K562 (cell line): ENCODE results near the gene HSD17B8. TPM values are rescaled to one million over a fixed set of nuclear protein-coding genes. Genes with fewer than 3 reads are reported as not detected.

Experiments
- ADNP ChIP-seq: fragments of 200-800 bp; sonication (Bioruptor generic); IDR thresholded peaks from 2 replicates; pipeline ENCODE4 v1.6.1; 2016; ENCODE audit warnings: missing genetic modification characterization, missing compliant biosample characterization
- BRCA1 ChIP-seq, 2 experiments: fragments of 450-650 bp in 1 of 2; sonication (generic) in 1 of 2; formaldehyde crosslinking in 1 of 2; IDR thresholded peaks; 2 replicates each; pipeline versions ENCODE4 v1.5.0 to v1.6.1; 2017 to 2020; ENCODE audit warnings: mild to moderate bottlenecking in 1 of 2, missing genetic modification reagents in 1 of 2
- BRD4 ChIP-seq: fragments of 200-600 bp; sonication (generic); IDR thresholded peaks from 2 replicates; pipeline ENCODE4 v1.6.1; 2017; ENCODE audit warnings: inconsistent platforms
- CHD1 ChIP-seq: fragments of 200-600 bp; sonication (generic); IDR thresholded peaks from one replicate; pipeline ENCODE4 v1.6.1; 2012; ENCODE audit warnings: mild to moderate bottlenecking, moderate library complexity, low read length, inconsistent platforms
- FOXJ2 ChIP-seq: fragments of 200-800 bp; sonication (Bioruptor generic); IDR thresholded peaks from 2 replicates; pipeline ENCODE4 v1.6.1; 2016; ENCODE audit warnings: missing genetic modification characterization, missing compliant biosample characterization
- FOXP1 ChIP-seq: sonication (generic); formaldehyde crosslinking; IDR thresholded peaks from 2 replicates; pipeline ENCODE4 v1.8.0; 2022; ENCODE audit warnings: mild to moderate bottlenecking, missing genetic modification reagents
- GTF2E2 ChIP-seq: fragments of 200-800 bp; sonication (Bioruptor generic); IDR thresholded peaks from 2 replicates; pipeline ENCODE4 v1.6.1; 2016; ENCODE audit warnings: missing genetic modification characterization, missing compliant biosample characterization
- HEY1 ChIP-seq: fragments of 250-450 bp; sonication (Bioruptor Pico); IDR thresholded peaks from 2 replicates; pipeline ENCODE4 v1.5.0; 2020; ENCODE audit warnings: mild to moderate bottlenecking, moderate library complexity, borderline replicate concordance
- HIVEP1 ChIP-seq: fragments of 250-450 bp; sonication (Bioruptor Pico); IDR thresholded peaks from 2 replicates; pipeline ENCODE4 v1.4.0; 2020; ENCODE audit warnings: mild to moderate bottlenecking
- PHB2 ChIP-seq: fragments of 450-650 bp; IDR thresholded peaks from 2 replicates; pipeline ENCODE4 v1.6.1; 2017; ENCODE audit warnings: low read depth
- POLR3G ChIP-seq: IDR thresholded peaks from 2 replicates; pipeline ENCODE4 v1.6.1; 2011; ENCODE audit not compliant: insufficient read length, insufficient replicate concordance; ENCODE audit errors: extremely low read depth
- RERE ChIP-seq: sonication (generic); formaldehyde crosslinking; IDR thresholded peaks from 2 replicates; pipeline ENCODE4 v1.8.0; 2023; ENCODE audit warnings: missing genetic modification reagents, mild to moderate bottlenecking, borderline replicate concordance
- SUPT5H ChIP-seq: fragments of 450-650 bp; IDR thresholded peaks from 2 replicates; pipeline ENCODE4 v1.6.1; 2016
- ZFPM2 ChIP-seq: fragments of 250-450 bp; sonication (Bioruptor Pico); IDR thresholded peaks from 2 replicates; pipeline ENCODE4 v1.5.1; 2022; ENCODE audit warnings: mild to moderate bottlenecking
- ZNF23 ChIP-seq: fragments of 250-450 bp; sonication (Bioruptor Pico); IDR thresholded peaks from 2 replicates; pipeline ENCODE4 v1.4.0; 2020; ENCODE audit warnings: mild to moderate bottlenecking
- ZNF24 ChIP-seq: fragments of 450-650 bp; IDR thresholded peaks from 2 replicates; pipeline ENCODE4 v1.6.1; 2016
- ZNF354B ChIP-seq: fragments of 250-450 bp; sonication (Bioruptor Pico); IDR thresholded peaks from 2 replicates; pipeline ENCODE4 v1.4.0; 2020
- ZNF586 ChIP-seq: fragments of 450-650 bp; formaldehyde crosslinking; conservative IDR thresholded peaks from 2 replicates; pipeline ENCODE4 v1.4.0; 2020; ENCODE audit warnings: mild to moderate bottlenecking, moderate library complexity
- ZZZ3 ChIP-seq: fragments of 450-650 bp; IDR thresholded peaks from 2 replicates; pipeline ENCODE4 v1.6.1; 2016; ENCODE audit warnings: antibody characterized with exemption, mild to moderate bottlenecking, moderate library complexity
- polyA plus RNA-seq, 8 experiments: library from polyadenylated mRNA; depleted of rRNA in 4 of 8; stranded (reverse) in 5 of 8; unstranded in 3 of 8; fragments of >200 nt; fragmentation: Nextera tagmentation in 2 of 8; fragmentation: Illumina TruSeq in 1 of 8; extraction: Ambion mirVana in 2 of 8; extraction: Trizol in 1 of 8; gene quantifications; 2 replicates each; pipeline versions ENCODE4 v1.2.1 to v1.2.3, GENCODE V29; 2011 to 2014; ENCODE audit warnings: inconsistent platforms in 1 of 8, missing spikeins in 1 of 8
- total RNA-seq, 7 experiments: library from RNA; depleted of rRNA in 6 of 7; stranded (reverse); fragments of >200 nt in 6 of 7; fragmentation: Illumina TruSeq in 2 of 7; extraction: Trizol in 2 of 7; gene quantifications; 2 replicates each; pipeline versions ENCODE4 v1.2.1 to v1.2.3, GENCODE V29; 2011 to 2021; ENCODE audit warnings: low replicate concordance in 1 of 7
- TF ChIP-seq, protein P1 (sequence below): fragments of 250-450 bp; sonication (Bioruptor Pico); IDR thresholded peaks from 2 replicates; pipeline ENCODE4 v1.5.0; 2021; ENCODE audit warnings: mild to moderate bottlenecking, borderline replicate concordance

The HSD17B8 gene
- total and polyA plus RNA-seq, 9 of the 15 experiments (the other 6 are each of a cell fraction or from before 2014, with no cell fraction given): 3.7 to 35.2 (median 14.2) TPM

GRCh38 chr6:33200219-33201146, 4.0 kb upstream of the HSD17B8 start, which contains the start of the genes RXRB and SLC39A7 (continued):
- TF ChIP-seq RERE (no peak), POLR3G (no peak), SUPT5H (peak; percentile 96), FOXJ2 (tag) (no peak; the same call in none of the 2 replicates), ZNF586 (CRISPR knock-in tag) (peak; percentile 83; the same call in 1 of the 2 replicates), BRCA1 (IDR thresholded peaks at IDR 0.05) (no peak), BRCA1 (CRISPR knock-in tag; IDR thresholded peaks at IDR 0.05) (no peak), BRD4 (peak; percentile 83; the same call in 1 of the 2 replicates), ZZZ3 (peak; percentile 76), ZFPM2 (CRISPR knock-in tag) (0 out of 2 replicates have a peak, but pooled peaks have one; percentile 76), ZNF23 (CRISPR knock-in tag) (no peak), ZNF24 (peak; percentile 49; the same call in 1 of the 2 replicates), FOXP1 (peak; percentile 76; the same call in 1 of the 2 replicates), CHD1 (peak; percentile 95), ADNP (tag) (no peak), HEY1 (CRISPR knock-in tag) (no peak), ZNF354B (CRISPR knock-in tag) (no peak), PHB2 (no peak), HIVEP1 (CRISPR knock-in tag) (no peak; the same call in 1 of the 2 replicates), GTF2E2 (tag) (peak; percentile 95; the same call in 1 of the 2 replicates)
- TF ChIP-seq, protein P1, sequence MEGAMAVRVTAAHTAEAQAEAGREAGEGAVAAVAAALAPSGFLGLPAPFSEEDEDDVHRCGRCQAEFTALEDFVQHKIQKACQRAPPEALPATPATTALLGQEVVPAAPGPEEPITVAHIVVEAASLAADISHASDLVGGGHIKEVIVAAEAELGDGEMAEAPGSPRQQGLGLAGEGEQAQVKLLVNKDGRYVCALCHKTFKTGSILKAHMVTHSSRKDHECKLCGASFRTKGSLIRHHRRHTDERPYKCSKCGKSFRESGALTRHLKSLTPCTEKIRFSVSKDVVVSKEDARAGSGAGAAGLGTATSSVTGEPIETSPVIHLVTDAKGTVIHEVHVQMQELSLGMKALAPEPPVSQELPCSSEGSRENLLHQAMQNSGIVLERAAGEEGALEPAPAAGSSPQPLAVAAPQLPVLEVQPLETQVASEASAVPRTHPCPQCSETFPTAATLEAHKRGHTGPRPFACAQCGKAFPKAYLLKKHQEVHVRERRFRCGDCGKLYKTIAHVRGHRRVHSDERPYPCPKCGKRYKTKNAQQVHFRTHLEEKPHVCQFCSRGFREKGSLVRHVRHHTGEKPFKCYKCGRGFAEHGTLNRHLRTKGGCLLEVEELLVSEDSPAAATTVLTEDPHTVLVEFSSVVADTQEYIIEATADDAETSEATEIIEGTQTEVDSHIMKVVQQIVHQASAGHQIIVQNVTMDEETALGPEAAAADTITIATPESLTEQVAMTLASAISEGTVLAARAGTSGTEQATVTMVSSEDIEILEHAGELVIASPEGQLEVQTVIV (CRISPR knock-in tag): no peak
